Parathyroid adenoma (tissue), 2 donors: Measurements from ENCODE around the gene HBQ1.

ENCODE experiments used
- H2AFZ ChIP-seq: fragments of 300-600 bp; sonication (generic); one replicate; pipeline ENCODE4 v1.7.0; 2017; ENCODE audit warnings: antibody characterized with exemption, mild to moderate bottlenecking
- H3K27ac ChIP-seq: fragments of 300-600 bp; sonication (generic); one replicate; pipeline ENCODE4 v1.7.0; 2017
- H3K27me3 ChIP-seq: fragments of 300-600 bp; sonication (generic); one replicate; pipeline ENCODE4 v1.7.0; 2017; ENCODE audit warnings: low read length; ENCODE audit not compliant: control insufficient read depth, insufficient read depth
- H3K36me3 ChIP-seq: fragments of 300-600 bp; sonication (generic); one replicate; pipeline ENCODE4 v1.7.0; 2017; ENCODE audit warnings: low read length; ENCODE audit not compliant: control insufficient read depth, insufficient read depth
- H3K4me1 ChIP-seq: fragments of 300-600 bp; sonication (generic); one replicate; pipeline ENCODE4 v1.7.0; 2017; ENCODE audit warnings: control low read depth
- H3K4me2 ChIP-seq: fragments of 300-600 bp; sonication (generic); one replicate; pipeline ENCODE4 v1.7.0; 2017; ENCODE audit warnings: low read length
- H3K4me3 ChIP-seq: fragments of 300-600 bp; sonication (generic); one replicate; pipeline ENCODE4 v1.7.0; 2017; ENCODE audit warnings: low read depth, low read length
- H3K79me2 ChIP-seq: fragments of 300-600 bp; sonication (generic); one replicate; pipeline ENCODE4 v1.7.0; 2017; ENCODE audit warnings: control low read depth
- H3K9ac ChIP-seq: fragments of 300-600 bp; sonication (generic); one replicate; pipeline ENCODE4 v1.7.0; 2017; ENCODE audit warnings: mild to moderate bottlenecking
- H3K9me3 ChIP-seq: fragments of 300-600 bp; sonication (generic); one replicate; pipeline ENCODE4 v1.7.0; 2017; ENCODE audit warnings: low read length; ENCODE audit not compliant: control insufficient read depth
- TF ChIP-seq, protein P1 (sequence below): fragments of 300-600 bp; sonication (generic); IDR thresholded peaks from one replicate; pipeline ENCODE4 v1.7.0; 2017; ENCODE audit warnings: antibody characterized with exemption, mild to moderate bottlenecking
- donor health status: primary hyperparathyroidism.

HBQ1 gene

DNA sequence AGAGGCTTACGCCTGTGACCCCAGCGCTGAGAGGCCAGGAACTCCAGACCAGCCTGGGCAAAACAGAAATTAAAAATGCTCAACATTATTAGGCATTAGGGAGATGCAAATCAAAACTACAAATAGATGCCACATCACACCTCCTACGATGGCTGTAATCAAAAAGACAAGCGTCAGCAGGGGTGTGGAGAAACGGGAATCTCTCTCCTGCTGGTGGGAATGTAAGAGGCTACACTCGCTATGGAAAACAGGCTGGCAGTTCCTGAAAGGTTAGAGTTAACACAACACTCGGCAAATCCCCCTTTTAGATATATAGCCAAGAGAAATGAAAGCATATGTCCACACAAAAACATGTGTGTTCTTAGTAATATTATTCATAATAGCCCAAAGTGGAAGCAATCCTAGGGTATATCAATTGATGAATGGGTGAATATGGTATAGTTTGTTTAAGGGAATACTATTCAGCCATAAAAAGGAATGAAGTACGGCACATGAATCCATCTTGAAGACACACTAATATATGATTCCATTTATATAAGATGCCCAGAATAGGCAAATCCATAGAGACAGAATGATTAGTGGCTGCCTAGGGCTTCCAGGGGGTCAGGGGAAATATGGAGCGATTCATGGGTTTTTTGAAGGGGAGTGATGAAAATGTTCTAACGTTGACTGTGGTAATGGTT is 39.9 kb upstream of the HBQ1 start:
- TF ChIP-seq, protein P1, sequence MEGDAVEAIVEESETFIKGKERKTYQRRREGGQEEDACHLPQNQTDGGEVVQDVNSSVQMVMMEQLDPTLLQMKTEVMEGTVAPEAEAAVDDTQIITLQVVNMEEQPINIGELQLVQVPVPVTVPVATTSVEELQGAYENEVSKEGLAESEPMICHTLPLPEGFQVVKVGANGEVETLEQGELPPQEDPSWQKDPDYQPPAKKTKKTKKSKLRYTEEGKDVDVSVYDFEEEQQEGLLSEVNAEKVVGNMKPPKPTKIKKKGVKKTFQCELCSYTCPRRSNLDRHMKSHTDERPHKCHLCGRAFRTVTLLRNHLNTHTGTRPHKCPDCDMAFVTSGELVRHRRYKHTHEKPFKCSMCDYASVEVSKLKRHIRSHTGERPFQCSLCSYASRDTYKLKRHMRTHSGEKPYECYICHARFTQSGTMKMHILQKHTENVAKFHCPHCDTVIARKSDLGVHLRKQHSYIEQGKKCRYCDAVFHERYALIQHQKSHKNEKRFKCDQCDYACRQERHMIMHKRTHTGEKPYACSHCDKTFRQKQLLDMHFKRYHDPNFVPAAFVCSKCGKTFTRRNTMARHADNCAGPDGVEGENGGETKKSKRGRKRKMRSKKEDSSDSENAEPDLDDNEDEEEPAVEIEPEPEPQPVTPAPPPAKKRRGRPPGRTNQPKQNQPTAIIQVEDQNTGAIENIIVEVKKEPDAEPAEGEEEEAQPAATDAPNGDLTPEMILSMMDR, result no peak
- H3K9ac ChIP-seq, result no peak overlapping the region
- no peaks in the 10 kb centered on the region for H3K9me3 ChIP-seq
- no peak overlapping the region for H3K4me2 ChIP-seq
- H3K36me3 ChIP-seq, result no peaks in the 10 kb centered on the region
- no peak overlapping the region for H3K4me3 ChIP-seq
- no peaks in the 10 kb centered on the region for H3K27me3 ChIP-seq
- peaks cover 3% of the 10 kb centered on the region for H3K79me2 ChIP-seq
- H3K4me1 ChIP-seq, result no peaks in the 10 kb centered on the region
- H3K27ac ChIP-seq, result no peak overlapping the region
- H2AFZ ChIP-seq, result no peak overlapping the region

DNA sequence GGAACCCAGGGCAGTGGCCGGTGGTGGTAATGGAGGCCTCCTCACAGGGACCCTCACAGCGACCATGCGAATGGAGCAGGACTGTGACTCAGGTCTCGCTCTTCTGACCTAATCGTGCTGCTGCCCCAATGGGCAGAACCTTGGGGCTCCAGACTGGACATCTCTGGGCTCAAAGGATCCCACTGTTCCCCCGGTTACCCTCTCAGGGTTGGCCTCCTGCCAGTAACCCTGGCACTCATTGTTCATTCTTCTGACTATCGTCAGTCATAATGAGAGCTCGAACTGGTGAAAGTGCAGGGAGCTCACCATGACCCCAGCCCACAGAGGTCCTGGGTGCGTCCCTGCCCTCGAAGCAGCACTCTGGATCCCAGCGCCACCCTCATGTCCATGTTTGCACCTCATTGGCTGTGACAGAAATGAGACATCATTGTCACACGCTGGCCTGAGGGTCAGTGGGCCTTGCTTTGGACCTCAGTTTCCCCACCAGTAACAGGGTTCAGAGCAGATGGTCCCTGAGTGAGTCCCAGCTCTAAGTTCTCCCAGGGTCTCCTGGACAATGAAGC is 37.8 kb upstream of the HBQ1 start:
- Histone ChIP-seq H3K79me2 (peaks cover 3% of the 10 kb centered on the region), H3K4me1 (no peaks in the 10 kb centered on the region), H3K36me3 (no peaks in the 10 kb centered on the region), H3K9ac (no peak overlapping the region), H2AFZ (no peak overlapping the region), H3K9me3 (no peaks in the 10 kb centered on the region), H3K4me2 (no peak overlapping the region), H3K27ac (no peak overlapping the region), H3K27me3 (no peaks in the 10 kb centered on the region), H3K4me3 (no peak overlapping the region)
- TF ChIP-seq, protein P1, result no peak

DNA sequence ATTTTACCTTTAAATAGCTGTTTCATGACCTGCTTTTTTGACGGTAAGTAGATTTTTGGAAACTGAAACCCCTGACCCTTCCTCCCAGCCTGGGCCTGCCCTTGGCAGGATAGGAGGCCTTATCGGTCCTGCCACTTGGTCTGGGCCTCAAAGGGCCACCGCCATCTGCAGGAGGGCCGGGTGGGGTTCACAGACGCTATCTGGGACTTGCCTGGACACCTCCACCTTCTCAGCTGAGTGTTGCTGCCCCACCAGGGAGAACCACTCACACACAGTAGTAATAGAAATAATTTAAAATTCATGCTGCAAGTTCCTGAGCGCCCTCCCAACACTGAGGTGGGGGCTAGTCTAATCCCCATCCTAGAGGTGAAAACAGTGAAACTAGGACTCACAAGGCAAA is 37.2 kb upstream of the HBQ1 start:
- Histone ChIP-seq H3K36me3 (no peaks in the 10 kb centered on the region), H3K4me1 (no peaks in the 10 kb centered on the region), H3K27ac (no peak overlapping the region), H2AFZ (no peak overlapping the region), H3K4me2 (no peak overlapping the region), H3K27me3 (no peaks in the 10 kb centered on the region), H3K9ac (no peak overlapping the region), H3K9me3 (no peaks in the 10 kb centered on the region), H3K79me2 (peaks cover under 1% of the 10 kb centered on the region), H3K4me3 (no peak overlapping the region)
- TF ChIP-seq, protein P1, result no peak

DNA sequence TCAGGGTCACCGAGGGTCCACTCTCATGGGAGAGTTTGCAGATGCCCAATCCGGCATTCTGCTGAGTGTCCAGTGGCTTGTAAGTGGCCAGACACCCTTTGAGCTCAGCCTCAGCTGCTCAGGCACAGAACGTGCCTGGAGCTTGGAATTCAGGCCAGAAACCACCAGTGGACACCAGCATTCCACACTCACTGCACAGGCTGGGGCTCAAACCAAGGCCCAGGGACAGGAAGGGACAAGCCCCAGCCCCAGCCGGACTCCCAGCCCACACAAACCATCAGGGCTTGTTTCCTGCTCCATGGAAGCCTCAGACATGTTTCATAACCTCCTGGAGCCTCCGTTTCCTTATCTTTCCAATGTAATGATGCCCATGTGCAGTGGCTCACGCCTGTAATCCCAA is 36.8 kb upstream of the HBQ1 start:
- TF ChIP-seq, protein P1, result no peak
- H3K4me2 ChIP-seq, result no peak overlapping the region
- no peak overlapping the region for H2AFZ ChIP-seq
- no peak overlapping the region for H3K9ac ChIP-seq
- no peaks in the 10 kb centered on the region for H3K36me3 ChIP-seq
- no peak overlapping the region for H3K27ac ChIP-seq
- no peaks in the 10 kb centered on the region for H3K4me1 ChIP-seq
- no peak overlapping the region for H3K4me3 ChIP-seq
- no peaks in the 10 kb centered on the region for H3K79me2 ChIP-seq
- H3K27me3 ChIP-seq, result no peaks in the 10 kb centered on the region
- no peaks in the 10 kb centered on the region for H3K9me3 ChIP-seq

DNA sequence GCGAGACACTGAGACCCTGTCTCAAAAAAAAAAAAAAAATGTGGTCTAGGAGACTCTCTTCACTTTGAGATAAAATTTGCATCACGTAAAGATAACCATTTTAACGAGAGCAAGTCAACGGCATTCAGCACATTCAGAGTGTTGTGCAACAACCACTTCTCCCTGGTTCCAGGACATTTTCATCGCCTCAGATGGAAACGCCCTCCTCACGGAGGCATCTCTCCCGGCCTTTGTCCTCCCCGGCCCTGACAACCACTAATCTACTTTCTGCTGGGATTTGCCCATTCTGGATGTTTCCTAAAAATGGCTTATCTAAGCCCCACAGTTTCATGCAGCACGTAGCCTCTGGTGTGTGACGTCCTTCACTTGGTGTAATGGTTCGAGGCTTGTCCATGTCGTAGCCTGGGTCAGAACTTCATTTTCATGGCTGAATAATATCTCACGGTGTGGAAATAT is 35.4 kb upstream of the HBQ1 start:
- Histone ChIP-seq H3K9me3 (no peaks in the 10 kb centered on the region), H3K4me2 (no peak overlapping the region), H3K36me3 (no peaks in the 10 kb centered on the region), H3K27ac (no peak overlapping the region), H3K4me1 (peaks cover 5% of the 10 kb centered on the region), H2AFZ (no peak overlapping the region), H3K79me2 (no peaks in the 10 kb centered on the region), H3K27me3 (no peaks in the 10 kb centered on the region), H3K9ac (no peak overlapping the region), H3K4me3 (no peak overlapping the region)
- TF ChIP-seq, protein P1, result no peak
